HepG2 (cell line): ENCODE measurements around the gene PIP5K1A. TPM values are rescaled to one million over a fixed set of nuclear protein-coding genes. Genes with fewer than 3 reads are reported as not detected.

Experiments
- DMAP1 ChIP-seq: IDR thresholded peaks from 2 replicates; pipeline ENCODE4 v1.6.1; 2016
- ELF3 ChIP-seq: IDR thresholded peaks from 2 replicates; pipeline ENCODE4 v1.6.1; 2016; ENCODE audit warnings: missing genetic modification reagents, missing compliant biosample characterization
- HIVEP1 ChIP-seq: sonication (generic); formaldehyde crosslinking; IDR thresholded peaks from 2 replicates; pipeline ENCODE4 v1.4.0; 2020; ENCODE audit warnings: mild to moderate bottlenecking, missing genetic modification reagents
- HNRNPK ChIP-seq: fragments of 200-400 bp; formaldehyde crosslinking; IDR thresholded peaks from 2 replicates; pipeline ENCODE4 v1.6.1; 2018; ENCODE audit warnings: low read length, low read depth, moderate library complexity, mild to moderate bottlenecking; ENCODE audit not compliant: poor library complexity, severe bottlenecking
- MED13 ChIP-seq: sonication (generic); formaldehyde crosslinking; IDR thresholded peaks from 2 replicates; pipeline ENCODE4 v1.5.0; 2020; ENCODE audit warnings: missing genetic modification reagents
- PBX2 ChIP-seq: IDR thresholded peaks from 2 replicates; pipeline ENCODE4 v1.6.1; 2016; ENCODE audit warnings: control low read depth
- PLSCR1 ChIP-seq: sonication (generic); formaldehyde crosslinking; IDR thresholded peaks from 2 replicates; pipeline ENCODE4 v1.5.0; 2020; ENCODE audit warnings: missing genetic modification reagents, mild to moderate bottlenecking, borderline replicate concordance
- RBFOX2 ChIP-seq: fragments of 200-400 bp; formaldehyde crosslinking; IDR thresholded peaks from 2 replicates; pipeline ENCODE4 v1.6.1; 2017; ENCODE audit warnings: low read depth, mild to moderate bottlenecking, low read length
- SALL1 ChIP-seq: sonication (generic); formaldehyde crosslinking; IDR thresholded peaks from 2 replicates; pipeline ENCODE4 v1.8.0; 2022; ENCODE audit warnings: mild to moderate bottlenecking, missing genetic modification reagents
- TRAFD1 ChIP-seq: sonication (generic); formaldehyde crosslinking; IDR thresholded peaks from 2 replicates; pipeline ENCODE4 v1.5.1; 2020; ENCODE audit warnings: missing genetic modification reagents, mild to moderate bottlenecking, borderline replicate concordance
- ZBTB40 ChIP-seq, 2 experiments: fragments of 450-650 bp in 1 of 2; sonication (generic) in 1 of 2; formaldehyde crosslinking in 1 of 2; IDR thresholded peaks; 2 replicates each; pipeline versions ENCODE4 v1.6.1 to v1.8.0; 2016 to 2022; ENCODE audit warnings: antibody characterized with exemption in 1 of 2, mild to moderate bottlenecking in 1 of 2, missing genetic modification reagents in 1 of 2
- ZFP37 ChIP-seq: sonication (generic); formaldehyde crosslinking; IDR thresholded peaks from 2 replicates; pipeline ENCODE4 v1.4.0; 2020; ENCODE audit warnings: missing genetic modification reagents, borderline replicate concordance
- ZFY ChIP-seq: sonication (generic); formaldehyde crosslinking; IDR thresholded peaks from 2 replicates; pipeline ENCODE4 v1.4.0; 2020; ENCODE audit warnings: missing genetic modification reagents
- ZNF724P ChIP-seq: sonication (generic); formaldehyde crosslinking; IDR thresholded peaks from 2 replicates; pipeline ENCODE4 v1.8.0; 2022; ENCODE audit warnings: missing genetic modification reagents, borderline replicate concordance
- polyA plus RNA-seq, 8 experiments: library from polyadenylated mRNA; depleted of rRNA in 3 of 8; stranded (reverse) in 7 of 8; unstranded in 1 of 8; fragments of >200 nt; fragmentation: Illumina TruSeq in 4 of 8; extraction: Trizol in 4 of 8; gene quantifications; 2 replicates each; pipeline versions ENCODE4 v1.2.1 to v1.2.3, GENCODE V29; 2011 to 2016; ENCODE audit warnings: low read depth in 4 of 8, missing spikeins in 1 of 8, mixed read lengths in 1 of 8; ENCODE audit not compliant: insufficient read depth in 1 of 8
- total RNA-seq, 5 experiments: library from RNA; depleted of rRNA; stranded (reverse); fragments of >200 nt; fragmentation: Illumina TruSeq; extraction: Trizol; gene quantifications; 2 replicates each; pipeline ENCODE4 v1.2.3, GENCODE V29; 2016; ENCODE audit warnings: low read depth in 1 of 5

Gene PIP5K1A
- total and polyA plus RNA-seq, 2 of the 13 experiments (the other 11 are each of a cell fraction or from before 2014, with no cell fraction given) = 45.3 to 65.1 TPM

GRCh38 chr1:151254217-151255213 lies 56.2 kb downstream of the PIP5K1A start, which contains the start of gene PSMD4 (continued):
- TF ChIP-seq HNRNPK (peak; percentile 31), ZFP37 (CRISPR knock-in tag) (no peak), ZFY (peak; percentile 74), ZBTB40 (IDR thresholded peaks at IDR 0.05) (no peak), ZBTB40 (CRISPR knock-in tag; IDR thresholded peaks at IDR 0.05) (peak; percentile 28; the same call in 1 of the 2 replicates), ELF3 (CRISPR knock-in tag) (peak; percentile 75), TRAFD1 (CRISPR knock-in tag) (no peak), ZNF724P (CRISPR knock-in tag) (peak; percentile 82; the same call in 1 of the 2 replicates), PLSCR1 (CRISPR knock-in tag) (no peak), DMAP1 (CRISPR knock-in tag) (peak; percentile 63), HIVEP1 (CRISPR knock-in tag) (peak; percentile 51; the same call in 1 of the 2 replicates), MED13 (CRISPR knock-in tag) (no peak), PBX2 (CRISPR knock-in tag) (no peak), RBFOX2 (peak; percentile 78), SALL1 (CRISPR knock-in tag) (peak; percentile 31; the same call in 1 of the 2 replicates)
